Liver (tissue), 9 donors: ENCODE results near the gene TBX2. TPM values are rescaled to one million over a fixed set of nuclear protein-coding genes. Genes with fewer than 3 reads are reported as not detected.

Source experiments
- DNase-seq: peaks from one replicate; pipeline ENCODE4 v3.0.0-alpha.2; 2017; ENCODE audit warnings: low spot score
- H3K27ac ChIP-seq, 2 donors: one replicate each; pipeline ENCODE4 v1.7.0; 2013; ENCODE audit warnings: inconsistent platforms in 2 of 2, low read length in 2 of 2, control low read depth in 1 of 2, low read depth in 1 of 2, mild to moderate bottlenecking in 1 of 2
- H3K27me3 ChIP-seq, 4 donors: one replicate each; pipeline versions ENCODE4 v1.6.1 to v1.7.0; 2013; ENCODE audit warnings: low read length in 3 of 4, inconsistent platforms in 1 of 4, mild to moderate bottlenecking in 1 of 4, moderate library complexity in 1 of 4; ENCODE audit not compliant: control insufficient read depth in 4 of 4, insufficient read depth in 4 of 4
- H3K36me3 ChIP-seq, 4 donors: one replicate each; pipeline versions ENCODE4 v1.6.1 to v1.7.0; 2013; ENCODE audit warnings: low read length in 3 of 4, mild to moderate bottlenecking in 3 of 4, low read depth in 1 of 4, moderate library complexity in 1 of 4; ENCODE audit not compliant: control insufficient read depth in 4 of 4, insufficient read depth in 3 of 4
- H3K4me1 ChIP-seq, 4 donors: one replicate each; pipeline versions ENCODE4 v1.6.1 to v1.7.0; 2013; ENCODE audit warnings: low read length in 3 of 4, mild to moderate bottlenecking in 3 of 4, moderate library complexity in 1 of 4; ENCODE audit not compliant: control insufficient read depth in 4 of 4, insufficient read depth in 4 of 4
- H3K4me3 ChIP-seq, 3 donors: one replicate each; pipeline versions ENCODE4 v1.6.1 to v1.7.0; 2013; ENCODE audit warnings: low read length in 3 of 3, control low read depth in 1 of 3, low read depth in 1 of 3, mild to moderate bottlenecking in 1 of 3
- H3K9ac ChIP-seq, 2 donors: one replicate each; pipeline ENCODE4 v1.7.0; 2013; ENCODE audit warnings: low read length in 2 of 2, mild to moderate bottlenecking in 2 of 2, moderate library complexity in 2 of 2, control low read depth in 1 of 2, low read depth in 1 of 2
- H3K9me3 ChIP-seq, 4 donors: one replicate each; pipeline versions ENCODE4 v1.6.1 to v1.7.0; 2013; ENCODE audit warnings: low read length in 3 of 4; ENCODE audit not compliant: control insufficient read depth in 4 of 4
- ATF3 ChIP-seq: IDR thresholded peaks from 2 replicates; pipeline ENCODE4 v1.6.1; 2016; ENCODE audit warnings: antibody characterized with exemption
- CTCF ChIP-seq: fragments of 150-350 bp; IDR thresholded peaks from 2 replicates; pipeline ENCODE4 v1.5.1; 2017; ENCODE audit warnings: improper control_type of control experiment, low read depth, low read length; ENCODE audit not compliant: missing input control
- EGR1 ChIP-seq, 2 donors: IDR thresholded peaks; 2 replicates each; pipeline ENCODE4 v1.6.1; 2016 to 2018; ENCODE audit warnings: antibody characterized with exemption in 2 of 2, low read depth in 2 of 2
- FOXA1 ChIP-seq: IDR thresholded peaks from 2 replicates; pipeline ENCODE4 v1.6.1; 2016; ENCODE audit warnings: antibody characterized with exemption
- FOXA2 ChIP-seq: IDR thresholded peaks from 2 replicates; pipeline ENCODE4 v1.6.1; 2016; ENCODE audit warnings: antibody characterized with exemption
- GABPA ChIP-seq, 2 donors: IDR thresholded peaks in 1 of 2; conservative IDR thresholded peaks in 1 of 2; 2 replicates each; pipeline ENCODE4 v1.6.1; 2016; ENCODE audit warnings: antibody characterized with exemption in 2 of 2, mild to moderate bottlenecking in 1 of 2, moderate library complexity in 1 of 2
- HNF4A ChIP-seq, 2 donors: conservative IDR thresholded peaks; 2 replicates each; pipeline ENCODE4 v1.6.1; 2016; ENCODE audit warnings: antibody characterized with exemption in 2 of 2, mild to moderate bottlenecking in 2 of 2
- HNF4G ChIP-seq: IDR thresholded peaks from 2 replicates; pipeline ENCODE4 v1.6.1; 2016; ENCODE audit warnings: antibody characterized with exemption
- JUND ChIP-seq, 2 donors: IDR thresholded peaks; 2 replicates each; pipeline ENCODE4 v1.6.1; 2016; ENCODE audit warnings: antibody characterized with exemption in 2 of 2
- MAX ChIP-seq: IDR thresholded peaks from 2 replicates; pipeline ENCODE4 v1.6.1; 2016; ENCODE audit warnings: antibody characterized with exemption
- NR2F2 ChIP-seq: IDR thresholded peaks from 2 replicates; pipeline ENCODE4 v1.6.1; 2016; ENCODE audit warnings: antibody characterized with exemption
- RAD21 ChIP-seq, 2 donors: IDR thresholded peaks; 2 replicates each; pipeline ENCODE4 v1.6.1; 2016; ENCODE audit warnings: antibody characterized with exemption in 2 of 2, mild to moderate bottlenecking in 2 of 2
- REST ChIP-seq: IDR thresholded peaks from 2 replicates; pipeline ENCODE4 v1.6.1; 2016; ENCODE audit warnings: antibody characterized with exemption, mild to moderate bottlenecking
- RXRA ChIP-seq, 2 donors: IDR thresholded peaks; 2 replicates each; pipeline ENCODE4 v1.6.1; 2017 to 2018; ENCODE audit warnings: antibody characterized with exemption in 2 of 2, mild to moderate bottlenecking in 1 of 2
- SP1 ChIP-seq: IDR thresholded peaks from 2 replicates; pipeline ENCODE4 v1.6.1; 2018; ENCODE audit warnings: antibody characterized with exemption, mild to moderate bottlenecking
- TAF1 ChIP-seq: conservative IDR thresholded peaks from 2 replicates; pipeline ENCODE4 v1.6.1; 2016; ENCODE audit warnings: antibody characterized with exemption, mild to moderate bottlenecking
- YY1 ChIP-seq: IDR thresholded peaks from 2 replicates; pipeline ENCODE4 v1.6.1; 2016; ENCODE audit warnings: antibody characterized with exemption, mild to moderate bottlenecking
- ZBTB33 ChIP-seq: IDR thresholded peaks from 2 replicates; pipeline ENCODE4 v1.6.1; 2016; ENCODE audit warnings: antibody characterized with exemption
- WGBS: extraction: QIAGEN DNeasy Blood & Tissue Kit; methylation state at CpG from one replicate; pipeline ENCODE4 v1.1.7; 2013; 5-methylcytosine and 5-hydroxymethylcytosine counted together
- polyA plus RNA-seq, 2 donors: library from polyadenylated mRNA; stranded (reverse) in 1 of 2; unstranded in 1 of 2; fragments of 200-250 nt in 1 of 2; fragments of >200 nt in 1 of 2; fragmentation: Nextera tagmentation in 1 of 2; extraction: Ambion mirVana in 1 of 2; gene quantifications; one replicate each; pipeline versions ENCODE4 v1.2.1 to v1.2.3, GENCODE V29; 2013 to 2015
- total RNA-seq, 2 donors: library from RNA; depleted of rRNA; stranded (reverse); fragments of >200 nt; gene quantifications; one replicate each; pipeline ENCODE4 v1.2.3, GENCODE V29; 2014
- donor health status: healthy.
- donor health status: healthy.
- donor health status: healthy.
- donor health status: healthy.
- donor health status: healthy.

Gene TBX2
- total and polyA plus RNA-seq, 4 donors: 0.85 to 3.1 (median 2.5) TPM

- Histone ChIP-seq H3K9ac (no peak overlapping the region), H3K4me1 (peaks cover 0 to 4% (median 1%) of the 10 kb centered on the region in 4 donors), H3K27ac (no peak overlapping the region), H3K27me3 (peaks cover 0 to 1% (median 0%) of the 10 kb centered on the region in 4 donors), H3K4me3 (no peak overlapping the region), H3K9me3 (no peaks in the 10 kb centered on the region), H3K36me3 (no peaks in the 10 kb centered on the region)
- no peak for TF ChIP-seq RAD21 (IDR thresholded peaks at IDR 0.05)
- no peak for TF ChIP-seq REST
- TF ChIP-seq JUND (IDR thresholded peaks at IDR 0.05): no peak
- no peak for TF ChIP-seq ZBTB33
- no peak for TF ChIP-seq GABPA (IDR thresholded peaks at IDR 0.05 in 1 of 2, conservative IDR thresholded peaks at IDR 0.05 in 1 of 2)
- TF ChIP-seq YY1: no peak
- no peak for TF ChIP-seq RXRA (IDR thresholded peaks at IDR 0.05)
- no peak for TF ChIP-seq ATF3
- no peak for TF ChIP-seq MAX
- no peak for DNase-seq
- WGBS: 93% methylated on average over 6 of the region's 6 CpGs
Measured at GRCh38 chr17:61386251-61386650, 13.4 kb upstream of the TBX2 start.

- Histone ChIP-seq H3K4me1 (peaks cover 0 to 4% (median 1%) of the 10 kb centered on the region in 4 donors), H3K9me3 (no peaks in the 10 kb centered on the region), H3K4me3 (no peak overlapping the region), H3K36me3 (no peaks in the 10 kb centered on the region), H3K27ac (no peak overlapping the region), H3K27me3 (peaks cover 0 to 2% (median 0%) of the 10 kb centered on the region in 4 donors), H3K9ac (no peak overlapping the region)
- TF ChIP-seq HNF4A (conservative IDR thresholded peaks at IDR 0.05) (no peak), CTCF (no peak), SP1 (no peak), FOXA2 (no peak), FOXA1 (no peak), ATF3 (no peak), RXRA (IDR thresholded peaks at IDR 0.05) (no peak), REST (no peak), EGR1 (IDR thresholded peaks at IDR 0.05; ENCODE audit: low read depth in 2 of 2) (no peak), ZBTB33 (no peak), JUND (IDR thresholded peaks at IDR 0.05) (no peak), NR2F2 (no peak), TAF1 (no peak), YY1 (no peak), HNF4G (no peak), RAD21 (IDR thresholded peaks at IDR 0.05) (no peak), GABPA (IDR thresholded peaks at IDR 0.05 in 1 of 2, conservative IDR thresholded peaks at IDR 0.05 in 1 of 2) (no peak)
- WGBS: 95% methylated on average over 8 of the region's 8 CpGs
- DNase-seq: no peak
Measured at GRCh38 chr17:61387011-61387410, 12.6 kb upstream of the TBX2 start.
